GM23338 (cell line): ENCODE measurements around the gene CMSS1.

ENCODE experiments used
- CREB1 ChIP-seq: fragments of 250-450 bp; sonication (Bioruptor Pico); IDR thresholded peaks from 2 replicates; pipeline ENCODE4 v1.5.0; 2020; ENCODE audit warnings: low read depth, mild to moderate bottlenecking, moderate library complexity
- EZH2 ChIP-seq: fragments of 200-600 bp; sonication (generic); IDR thresholded peaks from one replicate; pipeline ENCODE4 v1.8.0; 2017; ENCODE audit warnings: antibody characterized with exemption, mild to moderate bottlenecking, low read depth; ENCODE audit not compliant: unreplicated experiment
- EZH2phosphoT487 ChIP-seq: fragments of 200-600 bp; sonication (generic); IDR thresholded peaks from one replicate; pipeline ENCODE4 v1.8.1; 2018; ENCODE audit warnings: antibody characterized with exemption; ENCODE audit not compliant: unreplicated experiment
- POLR2AphosphoS5 ChIP-seq: IDR thresholded peaks from 2 replicates; pipeline ENCODE4 v1.6.1; 2016; ENCODE audit warnings: antibody characterized with exemption, low read depth
- ZNF114 ChIP-seq: fragments of 250-450 bp; sonication (Bioruptor Pico); IDR thresholded peaks from 2 replicates; pipeline ENCODE4 v1.5.0; 2020; ENCODE audit warnings: mild to moderate bottlenecking, moderate library complexity
- ZNF331 ChIP-seq: fragments of 250-450 bp; sonication (Bioruptor Pico); IDR thresholded peaks from 2 replicates; pipeline ENCODE4 v1.5.0; 2020; ENCODE audit warnings: low read depth, mild to moderate bottlenecking, moderate library complexity
- TF ChIP-seq, protein P1 (sequence below), 2 experiments: fragments of 200-600 bp in 1 of 2; sonication (generic) in 1 of 2; conservative IDR thresholded peaks; 2 replicates each; pipeline versions ENCODE4 v1.5.1 to v1.6.1; 2016 to 2017; ENCODE audit warnings: antibody characterized with exemption in 2 of 2, low read depth in 2 of 2, mild to moderate bottlenecking in 2 of 2, moderate library complexity in 1 of 2
- TF ChIP-seq, protein P2 (sequence below): IDR thresholded peaks from one replicate; pipeline ENCODE4 v1.6.1; 2018; ENCODE audit warnings: antibody characterized with exemption; ENCODE audit not compliant: unreplicated experiment

DNA sequence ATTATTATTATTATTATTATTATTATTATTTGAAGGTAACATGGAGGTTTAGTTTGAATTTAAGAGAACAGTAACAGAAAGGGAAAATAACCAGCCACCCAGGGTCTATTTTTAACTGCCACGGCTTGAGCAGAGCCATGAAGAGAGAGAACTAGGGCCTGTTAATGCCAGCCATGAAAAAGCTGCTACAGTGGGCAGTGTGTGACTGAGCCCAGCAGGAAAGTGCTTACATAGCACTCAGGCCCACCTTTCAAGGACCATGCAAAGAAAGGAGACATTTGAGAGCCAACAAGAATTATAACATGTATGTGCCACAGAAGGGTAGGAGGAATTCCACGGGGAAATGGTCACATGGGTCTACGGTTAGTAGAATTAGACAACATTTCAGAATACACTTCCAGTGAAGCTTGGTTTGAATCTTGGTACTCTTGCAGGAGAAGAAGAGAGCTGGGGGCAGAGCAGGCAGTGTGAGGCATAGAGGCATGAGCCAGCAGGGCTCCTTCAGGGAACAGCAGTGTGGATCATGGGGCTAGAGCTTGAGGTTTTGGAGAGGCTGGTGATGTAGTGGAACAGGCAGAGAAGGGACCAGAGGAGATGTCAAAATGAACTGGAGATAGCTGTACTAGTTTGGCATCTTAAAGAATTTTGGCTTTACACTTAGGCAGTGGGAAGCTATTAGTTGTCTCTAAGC lies 140.7 kb downstream of the CMSS1 start:
- TF ChIP-seq EZH2 = no peak
- TF ChIP-seq, protein P1, sequence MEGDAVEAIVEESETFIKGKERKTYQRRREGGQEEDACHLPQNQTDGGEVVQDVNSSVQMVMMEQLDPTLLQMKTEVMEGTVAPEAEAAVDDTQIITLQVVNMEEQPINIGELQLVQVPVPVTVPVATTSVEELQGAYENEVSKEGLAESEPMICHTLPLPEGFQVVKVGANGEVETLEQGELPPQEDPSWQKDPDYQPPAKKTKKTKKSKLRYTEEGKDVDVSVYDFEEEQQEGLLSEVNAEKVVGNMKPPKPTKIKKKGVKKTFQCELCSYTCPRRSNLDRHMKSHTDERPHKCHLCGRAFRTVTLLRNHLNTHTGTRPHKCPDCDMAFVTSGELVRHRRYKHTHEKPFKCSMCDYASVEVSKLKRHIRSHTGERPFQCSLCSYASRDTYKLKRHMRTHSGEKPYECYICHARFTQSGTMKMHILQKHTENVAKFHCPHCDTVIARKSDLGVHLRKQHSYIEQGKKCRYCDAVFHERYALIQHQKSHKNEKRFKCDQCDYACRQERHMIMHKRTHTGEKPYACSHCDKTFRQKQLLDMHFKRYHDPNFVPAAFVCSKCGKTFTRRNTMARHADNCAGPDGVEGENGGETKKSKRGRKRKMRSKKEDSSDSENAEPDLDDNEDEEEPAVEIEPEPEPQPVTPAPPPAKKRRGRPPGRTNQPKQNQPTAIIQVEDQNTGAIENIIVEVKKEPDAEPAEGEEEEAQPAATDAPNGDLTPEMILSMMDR (conservative IDR thresholded peaks at IDR 0.05; ENCODE audit: low read depth in 2 of 2) = no peak
- no peak for TF ChIP-seq POLR2AphosphoS5
- TF ChIP-seq CREB1 (CRISPR knock-in tag) = no peak
- TF ChIP-seq, protein P2, sequence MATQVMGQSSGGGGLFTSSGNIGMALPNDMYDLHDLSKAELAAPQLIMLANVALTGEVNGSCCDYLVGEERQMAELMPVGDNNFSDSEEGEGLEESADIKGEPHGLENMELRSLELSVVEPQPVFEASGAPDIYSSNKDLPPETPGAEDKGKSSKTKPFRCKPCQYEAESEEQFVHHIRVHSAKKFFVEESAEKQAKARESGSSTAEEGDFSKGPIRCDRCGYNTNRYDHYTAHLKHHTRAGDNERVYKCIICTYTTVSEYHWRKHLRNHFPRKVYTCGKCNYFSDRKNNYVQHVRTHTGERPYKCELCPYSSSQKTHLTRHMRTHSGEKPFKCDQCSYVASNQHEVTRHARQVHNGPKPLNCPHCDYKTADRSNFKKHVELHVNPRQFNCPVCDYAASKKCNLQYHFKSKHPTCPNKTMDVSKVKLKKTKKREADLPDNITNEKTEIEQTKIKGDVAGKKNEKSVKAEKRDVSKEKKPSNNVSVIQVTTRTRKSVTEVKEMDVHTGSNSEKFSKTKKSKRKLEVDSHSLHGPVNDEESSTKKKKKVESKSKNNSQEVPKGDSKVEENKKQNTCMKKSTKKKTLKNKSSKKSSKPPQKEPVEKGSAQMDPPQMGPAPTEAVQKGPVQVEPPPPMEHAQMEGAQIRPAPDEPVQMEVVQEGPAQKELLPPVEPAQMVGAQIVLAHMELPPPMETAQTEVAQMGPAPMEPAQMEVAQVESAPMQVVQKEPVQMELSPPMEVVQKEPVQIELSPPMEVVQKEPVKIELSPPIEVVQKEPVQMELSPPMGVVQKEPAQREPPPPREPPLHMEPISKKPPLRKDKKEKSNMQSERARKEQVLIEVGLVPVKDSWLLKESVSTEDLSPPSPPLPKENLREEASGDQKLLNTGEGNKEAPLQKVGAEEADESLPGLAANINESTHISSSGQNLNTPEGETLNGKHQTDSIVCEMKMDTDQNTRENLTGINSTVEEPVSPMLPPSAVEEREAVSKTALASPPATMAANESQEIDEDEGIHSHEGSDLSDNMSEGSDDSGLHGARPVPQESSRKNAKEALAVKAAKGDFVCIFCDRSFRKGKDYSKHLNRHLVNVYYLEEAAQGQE = no peak
- no peak for TF ChIP-seq EZH2phosphoT487
- no peak for TF ChIP-seq ZNF114 (CRISPR knock-in tag)
- no peak for TF ChIP-seq ZNF331
